GM12878 (cell line): ENCODE data around the gene FURIN. TPM values are rescaled to one million over a fixed set of nuclear protein-coding genes. Genes with fewer than 3 reads are reported as not detected.

Source experiments
- ATAC-seq: fragments of 200-7000 bp; cut with Tn5 transposase; 3 replicates; pipeline ENCODE4 v1.9.1; 2020; ENCODE audit warnings: mild to moderate bottlenecking, moderate library complexity
- BruUV-seq: library from RNA; stranded (reverse); fragments of 400-500 nt; replicated peaks from 2 replicates; lab custom pipeline; 2021; lab: Mats Ljungman, UMichigan
- CTCF ChIA-PET: fragments of 300-600 bp; sonication (Branson Sonifier 250); formaldehyde crosslinking; extraction: SDS; loops from one replicate; lab custom pipeline; 2021; ENCODE audit warnings: inconsistent platforms; lab: Yijun Ruan, JAX
- POLR2A ChIA-PET: fragments of 350-600 bp; formaldehyde crosslinking; extraction: SDS; loops from one replicate; lab custom pipeline; 2021; ENCODE audit warnings: inconsistent platforms; lab: Charles Lee
- RAD21 ChIA-PET: fragments of 300-600 bp; sonication (Branson Sonifier 250); formaldehyde crosslinking; loops from one replicate; lab custom pipeline; 2023; ENCODE audit warnings: antibody characterized with exemption; ENCODE audit not compliant: unreplicated experiment; lab: Charles Lee
- SMC1A ChIA-PET: fragments of 300-600 bp; sonication (Branson Sonifier 250); formaldehyde crosslinking; loops from one replicate; lab custom pipeline; 2023; ENCODE audit not compliant: unreplicated experiment, uncharacterized antibody; lab: Charles Lee
- DNase-seq: peaks from one replicate; pipeline ENCODE4 v3.0.0-alpha.2; 2011; ENCODE audit warnings: low read depth, low spot score
- FAIRE-seq: peaks from 3 replicates; lab custom pipeline; 2011; peaks lifted over from hg19 to GRCh38; lab: Jason Lieb, UNC
- H2AFZ ChIP-seq: 2 replicates; pipeline ENCODE4 v1.6.0; 2011; ENCODE audit warnings: low read depth, low read length, control low read depth; ENCODE audit not compliant: control insufficient read depth
- H3K27ac ChIP-seq: 2 replicates; pipeline ENCODE4 v1.5.1; 2011; ENCODE audit warnings: control low read depth; ENCODE audit not compliant: control insufficient read depth, insufficient read depth
- H3K27me3 ChIP-seq, 2 experiments: replicated peaks in 1 of 2; 2 replicates each; pipeline versions ENCODE4 v1.6.0 to v1.6.1; 2011; ENCODE audit warnings: low read length in 1 of 2; ENCODE audit not compliant: control insufficient read depth in 2 of 2, insufficient read depth in 2 of 2
- H3K36me3 ChIP-seq, 2 experiments: 2 replicates each; pipeline ENCODE4 v1.5.1; 2011; ENCODE audit warnings: low read length in 1 of 2; ENCODE audit not compliant: control insufficient read depth in 2 of 2, insufficient read depth in 2 of 2
- H3K4me1 ChIP-seq: 2 replicates; pipeline ENCODE4 v1.6.1; 2011; ENCODE audit warnings: mild to moderate bottlenecking, low read length, moderate library complexity, mixed read lengths; ENCODE audit not compliant: control insufficient read depth, insufficient read depth
- H3K4me2 ChIP-seq: 2 replicates; pipeline ENCODE4 v1.6.0; 2011; ENCODE audit warnings: control low read depth; ENCODE audit not compliant: control insufficient read depth, insufficient read depth
- H3K4me3 ChIP-seq: fragments of 200-600 bp; sonication (generic); 2 replicates; pipeline ENCODE4 v1.5.1; 2016
- H3K79me2 ChIP-seq: 2 replicates; pipeline ENCODE4 v1.6.0; 2011; ENCODE audit warnings: low read length; ENCODE audit not compliant: control insufficient read depth, insufficient read depth
- H3K9ac ChIP-seq: 2 replicates; pipeline ENCODE4 v1.8.0; 2011; ENCODE audit warnings: low read length, control low read depth, mixed read lengths; ENCODE audit not compliant: control insufficient read depth, insufficient read depth
- H3K9me3 ChIP-seq: replicated peaks from 3 replicates; pipeline ENCODE4 v1.5.1; 2011; ENCODE audit warnings: mild to moderate bottlenecking, low read length; ENCODE audit not compliant: control insufficient read depth, insufficient read depth
- H4K20me1 ChIP-seq: 2 replicates; pipeline ENCODE4 v1.6.0; 2011; ENCODE audit not compliant: control insufficient read depth, insufficient read depth
- EGR1 ChIP-seq, 2 experiments: IDR thresholded peaks; 1 replicate in 1 of 2; 2 replicates in 1 of 2; pipeline ENCODE4 v1.6.1; 2011 to 2012; ENCODE audit warnings: low read depth in 2 of 2, low read length in 2 of 2, borderline replicate concordance in 1 of 2, mild to moderate bottlenecking in 1 of 2, moderate library complexity in 1 of 2
- GABPA ChIP-seq: IDR thresholded peaks from 2 replicates; pipeline ENCODE4 v1.6.1; 2014; ENCODE audit warnings: antibody characterized with exemption, low read depth, mild to moderate bottlenecking, inconsistent platforms
- NFYB ChIP-seq: IDR thresholded peaks from 2 replicates; pipeline ENCODE4 v1.6.1; 2011; ENCODE audit warnings: low read depth, mild to moderate bottlenecking, low read length, improper control_type of control experiment, moderate library complexity; ENCODE audit not compliant: insufficient read depth
- NR2C2 ChIP-seq: IDR thresholded peaks from 2 replicates; pipeline ENCODE4 v1.6.1; 2011; ENCODE audit warnings: borderline replicate concordance, low read depth; ENCODE audit not compliant: control insufficient read depth, insufficient read length
- NR2F1 ChIP-seq: fragments of 450-650 bp; conservative IDR thresholded peaks from 2 replicates; pipeline ENCODE4 v1.6.1; 2017; ENCODE audit warnings: mild to moderate bottlenecking
- SMAD5 ChIP-seq: IDR thresholded peaks from 2 replicates; pipeline ENCODE4 v1.6.1; 2016; ENCODE audit warnings: antibody characterized with exemption, low read depth
- SPI1 ChIP-seq: IDR thresholded peaks from 2 replicates; pipeline ENCODE4 v1.6.1; 2011; ENCODE audit warnings: low read depth, mild to moderate bottlenecking, low read length, moderate library complexity, borderline replicate concordance; ENCODE audit not compliant: insufficient read depth
- TAF1 ChIP-seq: IDR thresholded peaks from 2 replicates; pipeline ENCODE4 v1.6.1; 2011; ENCODE audit warnings: mild to moderate bottlenecking, low read depth, low read length, borderline replicate concordance
- ZBED1 ChIP-seq: IDR thresholded peaks from 2 replicates; pipeline ENCODE4 v1.6.1; 2016; ENCODE audit warnings: borderline replicate concordance
- WGBS: methylation state at CpG from one replicate; pipeline ENCODE4 v1.1.6; 2016; ENCODE audit warnings: low lambda C conversion rate; ENCODE audit not compliant: insufficient replicate concordance, insufficient coverage; ENCODE audit errors: missing lambda C conversion rate; 5-methylcytosine and 5-hydroxymethylcytosine counted together
- in situ Hi-C: fragments of 300-500 bp; cut with MboI; formaldehyde crosslinking; loops from 9 replicates; pipeline ENCODE4 v1.14.3; 2018; ENCODE audit warnings: mixed read lengths
- intact Hi-C: fragments of 100-400 bp; cut with micrococcal nuclease; formaldehyde crosslinking; loops from one replicate; pipeline ENCODE4 v1.14.2; 2022; ENCODE audit not compliant: unreplicated experiment
- polyA plus RNA-seq, 11 experiments: library from polyadenylated mRNA; depleted of rRNA in 4 of 11; unstranded in 6 of 11; stranded (reverse) in 5 of 11; fragments of >200 nt; fragmentation: Nextera tagmentation in 4 of 11; fragmentation: Illumina TruSeq in 1 of 11; extraction: Ambion mirVana in 4 of 11; extraction: Trizol in 1 of 11; gene quantifications; 1 replicate in 1 of 11; 2 replicates in 10 of 11; pipeline versions ENCODE4 v1.2.1 to v1.2.3, GENCODE V29; 2011 to 2016; ENCODE audit warnings: inconsistent platforms in 2 of 11, missing spikeins in 2 of 11, low read depth in 1 of 11
- total RNA-seq, 4 experiments: library from RNA; depleted of rRNA in 3 of 4; stranded (reverse); fragments of >200 nt in 3 of 4; fragmentation: Illumina TruSeq in 1 of 4; extraction: Trizol in 1 of 4; gene quantifications; 2 replicates each; pipeline versions ENCODE4 v1.2.1 to v1.2.3, GENCODE V29; 2013 to 2021
- TF ChIP-seq, protein P1 (sequence below): fragments of 450-650 bp; IDR thresholded peaks from 2 replicates; pipeline ENCODE4 v1.6.1; 2014; ENCODE audit warnings: mild to moderate bottlenecking

FURIN gene
- total and polyA plus RNA-seq, 10 of the 15 experiments (the other 5 are each of a cell fraction or from before 2014, with no cell fraction given) = 0.47 to 39.9 (median 8.0) TPM

DNA sequence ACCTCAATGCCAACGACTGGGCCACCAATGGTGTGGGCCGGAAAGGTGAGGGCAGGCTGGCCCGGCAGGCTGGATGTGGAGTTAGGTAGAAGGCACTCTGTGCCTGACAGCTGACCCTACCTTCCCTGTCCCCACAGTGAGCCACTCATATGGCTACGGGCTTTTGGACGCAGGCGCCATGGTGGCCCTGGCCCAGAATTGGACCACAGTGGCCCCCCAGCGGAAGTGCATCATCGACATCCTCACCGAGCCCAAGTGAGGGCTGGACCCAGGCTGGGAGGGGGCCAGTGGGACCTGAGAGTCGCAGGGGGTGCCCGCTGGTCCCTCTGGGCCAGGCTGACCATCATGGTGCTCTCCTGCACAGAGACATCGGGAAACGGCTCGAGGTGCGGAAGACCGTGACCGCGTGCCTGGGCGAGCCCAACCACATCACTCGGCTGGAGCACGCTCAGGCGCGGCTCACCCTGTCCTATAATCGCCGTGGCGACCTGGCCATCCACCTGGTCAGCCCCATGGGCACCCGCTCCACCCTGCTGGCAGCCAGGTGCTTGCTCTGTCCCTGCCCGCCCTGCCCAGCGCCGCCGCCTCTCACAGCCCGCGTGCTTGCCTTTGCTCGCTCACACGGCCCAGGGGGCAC is 11.5 kb downstream of the FURIN start:
- Histone ChIP-seq H3K9ac (no peak overlapping the region), H3K79me2 (no peaks in the 10 kb centered on the region; the same call in none of the 2 replicates), H3K36me3 (peaks cover 17 to 40% of the 10 kb centered on the region in 2 experiments; a peak in 3 of 4 replicates), H3K4me2 (no peak overlapping the region), H3K4me1 (peaks cover 3% of the 10 kb centered on the region), H3K9me3 (no peaks in the 10 kb centered on the region), H3K27me3 (no peaks in the 10 kb centered on the region), H2AFZ (no peak overlapping the region), H3K4me3 (no peak overlapping the region), H3K27ac (no peak overlapping the region), H4K20me1 (no peaks in the 10 kb centered on the region)
- ChIA-PET POLR2A (interaction anchor here (0.6 kb wide), 1 partner anchor 43 kb away, joined by 3 read pairs; no protein-coding TSS in a partner anchor), CTCF (no interaction called here), SMC1A (no interaction called here), RAD21 (interaction anchor here (0.6 kb wide), 1 partner anchor 182 kb away, joined by 3 read pairs; no protein-coding TSS in a partner anchor)
- FAIRE-seq = no peak
- in situ Hi-C loops = no loop called here
- no peak for ATAC-seq
- BruUV-seq = no TSS peak
- DNase-seq = no peak
- WGBS = 86% methylated on average over 35 of the region's 35 CpGs
- intact Hi-C loops = loop anchor here (10.0 kb wide), 1 partner anchor 385 kb away; no protein-coding TSS in a partner anchor
- TF ChIP-seq NR2F1 (no peak), NR2C2 (no peak), SMAD5 (no peak), GABPA (no peak), ZBED1 (no peak), TAF1 (no peak), NFYB (no peak), EGR1 (IDR thresholded peaks at IDR 0.05; ENCODE audit: borderline replicate concordance in 1 of 2, low read depth in 2 of 2, low read length in 2 of 2) (no peak), SPI1 (no peak)
- TF ChIP-seq, protein P1, sequence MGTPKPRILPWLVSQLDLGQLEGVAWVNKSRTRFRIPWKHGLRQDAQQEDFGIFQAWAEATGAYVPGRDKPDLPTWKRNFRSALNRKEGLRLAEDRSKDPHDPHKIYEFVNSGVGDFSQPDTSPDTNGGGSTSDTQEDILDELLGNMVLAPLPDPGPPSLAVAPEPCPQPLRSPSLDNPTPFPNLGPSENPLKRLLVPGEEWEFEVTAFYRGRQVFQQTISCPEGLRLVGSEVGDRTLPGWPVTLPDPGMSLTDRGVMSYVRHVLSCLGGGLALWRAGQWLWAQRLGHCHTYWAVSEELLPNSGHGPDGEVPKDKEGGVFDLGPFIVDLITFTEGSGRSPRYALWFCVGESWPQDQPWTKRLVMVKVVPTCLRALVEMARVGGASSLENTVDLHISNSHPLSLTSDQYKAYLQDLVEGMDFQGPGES = no peak
